HUES6 (cell line): Measurements from ENCODE around the gene AIP.

Experiments
- H3K27ac ChIP-seq: 2 replicates; pipeline ENCODE4 v1.7.0; 2013; ENCODE audit warnings: low read depth, mild to moderate bottlenecking, low read length, inconsistent platforms
- H3K27me3 ChIP-seq: 2 replicates; pipeline ENCODE4 v1.6.1; 2013; ENCODE audit warnings: low read length; ENCODE audit not compliant: control insufficient read depth, insufficient read depth
- H3K36me3 ChIP-seq: 2 replicates; pipeline ENCODE4 v1.6.1; 2013; ENCODE audit warnings: low read length; ENCODE audit not compliant: control insufficient read depth, insufficient read depth
- H3K4me1 ChIP-seq: 2 replicates; pipeline ENCODE4 v1.6.1; 2013; ENCODE audit warnings: low read length; ENCODE audit not compliant: control insufficient read depth, insufficient read depth
- H3K4me3 ChIP-seq: 2 replicates; pipeline ENCODE4 v1.5.1; 2013; ENCODE audit warnings: low read depth, low read length
- H3K9ac ChIP-seq: one replicate; pipeline ENCODE4 v1.6.1; 2013; ENCODE audit warnings: mild to moderate bottlenecking, low read length
- H3K9me3 ChIP-seq: 2 replicates; pipeline ENCODE4 v1.6.1; 2013; ENCODE audit warnings: low read depth, low read length; ENCODE audit not compliant: control insufficient read depth, insufficient read depth

AIP gene

GRCh38 chr11:67439321-67440228, 43.3 kb upstream of the AIP start:
- Histone ChIP-seq H3K27me3 (no peaks in the 10 kb centered on the region), H3K9me3 (no peaks in the 10 kb centered on the region), H3K36me3 (peaks cover 52% of the 10 kb centered on the region), H3K4me1 (peaks cover 25% of the 10 kb centered on the region), H3K4me3 (no peak overlapping the region), H3K27ac (no peak overlapping the region), H3K9ac (no peak overlapping the region)

- peaks cover 44% of the 10 kb centered on the region for H3K36me3 ChIP-seq
- H3K9ac ChIP-seq, result no peak overlapping the region
- no peak overlapping the region for H3K4me3 ChIP-seq
- H3K27ac ChIP-seq, result no peak overlapping the region
- H3K27me3 ChIP-seq, result no peaks in the 10 kb centered on the region
- peaks cover 21% of the 10 kb centered on the region for H3K4me1 ChIP-seq
- H3K9me3 ChIP-seq, result no peaks in the 10 kb centered on the region
These were observed 42.4 kb upstream of the AIP start for GRCh38 chr11:67440229-67441097.

DNA sequence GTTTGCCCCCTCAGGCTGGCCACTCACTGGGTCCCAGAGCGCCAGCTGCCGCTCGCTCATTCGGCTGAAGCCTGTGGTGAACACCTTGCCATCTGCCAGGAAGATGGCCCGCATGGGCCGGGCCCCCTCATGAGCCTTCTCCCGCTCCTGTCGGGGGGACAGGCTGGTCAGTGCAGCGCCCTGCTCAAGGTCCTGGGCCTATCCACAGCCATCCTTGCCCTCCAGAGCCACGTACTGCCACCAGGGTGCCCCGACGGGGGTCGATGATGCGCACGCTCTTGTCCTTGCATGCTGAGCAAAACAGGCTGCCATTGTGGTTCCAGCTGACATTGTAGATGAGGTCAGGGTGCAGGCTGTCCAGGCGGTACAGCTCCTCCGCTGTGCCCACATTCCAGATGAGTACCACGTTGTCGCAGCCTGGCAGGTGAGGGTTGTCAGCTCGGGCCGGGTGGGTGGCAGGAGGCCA, 41.7 kb upstream of the AIP start:
- Histone ChIP-seq H3K27ac (no peak overlapping the region), H3K4me3 (no peak overlapping the region), H3K9me3 (no peaks in the 10 kb centered on the region), H3K9ac (no peak overlapping the region), H3K27me3 (no peaks in the 10 kb centered on the region; the same call in 1 of the 2 replicates), H3K4me1 (peaks cover 15% of the 10 kb centered on the region), H3K36me3 (peaks cover 40% of the 10 kb centered on the region)

- Histone ChIP-seq H3K27me3 (no peaks in the 10 kb centered on the region; the same call in 1 of the 2 replicates), H3K9ac (peak overlapping the region; percentile 95), H3K4me3 (peak overlapping the region; percentile 90; the same call in 1 of the 2 replicates), H3K4me1 (peaks cover 10% of the 10 kb centered on the region), H3K9me3 (no peaks in the 10 kb centered on the region), H3K27ac (no peak overlapping the region), H3K36me3 (peaks cover 40% of the 10 kb centered on the region)
These were observed 41.0 kb upstream of the AIP start for GRCh38 chr11:67441731-67442351.

DNA sequence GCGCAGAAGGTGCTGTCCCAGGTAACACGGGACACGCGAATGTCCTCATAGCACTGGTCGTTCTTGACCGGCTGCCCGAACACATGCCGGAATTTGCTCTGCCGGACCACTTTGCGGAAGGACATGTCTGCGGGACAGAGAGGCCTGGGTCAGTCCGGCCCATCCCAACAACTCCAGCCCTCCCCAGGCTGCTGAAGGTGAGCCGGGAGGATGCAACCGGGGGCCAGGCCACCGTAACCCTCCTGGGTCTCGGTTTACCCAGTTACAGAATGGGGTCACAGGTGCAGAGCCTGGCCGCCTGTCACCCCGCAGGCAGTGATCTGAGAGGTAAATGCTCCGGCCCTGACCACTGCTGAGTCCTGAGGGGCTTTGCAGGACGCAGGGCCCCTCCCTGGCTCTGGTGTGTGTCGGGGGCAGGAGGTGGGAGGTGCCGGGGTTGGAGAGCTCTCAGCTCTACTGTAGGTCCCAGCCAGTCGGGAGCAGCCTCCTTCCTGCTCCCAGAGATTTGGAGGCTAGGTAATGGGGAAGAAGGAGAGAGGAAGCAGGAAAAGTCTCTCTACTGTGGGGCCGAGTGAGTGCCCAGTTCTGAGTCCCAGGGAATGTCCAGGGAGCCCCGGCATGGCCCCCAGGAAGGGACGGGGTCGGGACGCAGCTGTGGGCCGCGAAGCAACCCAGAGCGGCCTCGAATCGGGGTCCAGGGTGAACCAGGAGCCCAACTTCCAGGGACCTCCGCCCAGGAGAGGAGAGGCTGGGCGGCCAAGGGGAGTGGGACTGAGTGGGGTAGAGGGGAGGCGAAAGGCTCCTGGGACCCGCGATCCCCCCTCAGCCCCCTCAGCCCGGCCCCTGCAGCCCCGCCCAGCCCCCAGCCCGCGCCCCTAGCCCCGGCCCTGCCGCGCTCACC, 40.1 kb upstream of the AIP start:
- Histone ChIP-seq H3K4me3 (peak overlapping the region; percentile 90), H3K36me3 (peaks cover 36% of the 10 kb centered on the region), H3K4me1 (peaks cover 2% of the 10 kb centered on the region), H3K9me3 (no peaks in the 10 kb centered on the region), H3K27me3 (no peaks in the 10 kb centered on the region; the same call in 1 of the 2 replicates), H3K9ac (peak overlapping the region; percentile 95), H3K27ac (peak overlapping the region; percentile 73; the same call in 1 of the 2 replicates)

DNA sequence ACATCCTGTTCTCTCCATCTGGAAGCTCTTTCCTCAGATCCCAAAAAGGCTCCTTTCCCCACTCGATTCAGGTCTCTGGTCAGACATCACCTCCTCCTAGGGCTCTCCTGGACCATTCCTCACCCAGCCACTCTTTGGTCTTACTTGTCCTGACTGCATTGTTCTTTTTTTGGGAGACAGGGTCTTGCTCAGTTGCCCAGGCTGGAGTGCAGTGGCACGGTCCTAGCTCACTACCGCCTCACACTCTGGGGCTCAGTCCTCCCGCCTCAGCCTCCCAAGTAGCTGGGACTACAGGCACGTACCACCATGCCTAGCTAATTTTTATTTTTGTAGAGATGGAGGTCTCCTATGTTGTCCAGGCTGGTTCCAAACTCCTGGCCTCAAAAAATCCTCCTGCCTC, 37.3 kb upstream of the AIP start:
- H3K4me3 ChIP-seq, result no peak overlapping the region
- H3K4me1 ChIP-seq, result no peaks in the 10 kb centered on the region
- no peaks in the 10 kb centered on the region; the same call in 1 of the 2 replicates for H3K27me3 ChIP-seq
- H3K36me3 ChIP-seq, result peaks cover 16% of the 10 kb centered on the region
- no peak overlapping the region for H3K9ac ChIP-seq
- no peaks in the 10 kb centered on the region for H3K9me3 ChIP-seq
- no peak overlapping the region for H3K27ac ChIP-seq

DNA sequence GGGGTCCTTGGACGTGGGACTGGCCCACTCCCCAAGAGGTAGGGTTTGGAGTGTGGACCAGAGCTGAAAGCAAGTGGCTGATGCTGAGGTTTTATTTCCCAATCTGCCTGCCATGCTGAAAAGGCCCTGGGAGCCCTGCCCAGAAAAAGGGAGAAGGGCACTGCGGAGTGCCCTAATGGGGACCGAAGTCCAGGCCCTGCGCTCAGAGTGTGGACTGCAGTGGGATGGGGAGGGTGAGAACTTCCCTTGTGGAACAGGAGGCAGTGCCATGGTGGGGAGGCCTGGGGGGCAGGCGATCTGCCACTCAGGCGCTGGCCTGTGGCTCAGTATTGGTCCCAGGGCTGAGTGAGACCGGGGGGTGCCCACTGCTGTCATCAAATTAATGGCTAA, 34.6 kb upstream of the AIP start:
- H3K9me3 ChIP-seq, result no peaks in the 10 kb centered on the region
- no peak overlapping the region for H3K27ac ChIP-seq
- H3K4me1 ChIP-seq, result no peaks in the 10 kb centered on the region
- H3K4me3 ChIP-seq, result no peak overlapping the region
- H3K9ac ChIP-seq, result no peak overlapping the region
- no peaks in the 10 kb centered on the region; the same call in 1 of the 2 replicates for H3K27me3 ChIP-seq
- no peaks in the 10 kb centered on the region for H3K36me3 ChIP-seq

DNA sequence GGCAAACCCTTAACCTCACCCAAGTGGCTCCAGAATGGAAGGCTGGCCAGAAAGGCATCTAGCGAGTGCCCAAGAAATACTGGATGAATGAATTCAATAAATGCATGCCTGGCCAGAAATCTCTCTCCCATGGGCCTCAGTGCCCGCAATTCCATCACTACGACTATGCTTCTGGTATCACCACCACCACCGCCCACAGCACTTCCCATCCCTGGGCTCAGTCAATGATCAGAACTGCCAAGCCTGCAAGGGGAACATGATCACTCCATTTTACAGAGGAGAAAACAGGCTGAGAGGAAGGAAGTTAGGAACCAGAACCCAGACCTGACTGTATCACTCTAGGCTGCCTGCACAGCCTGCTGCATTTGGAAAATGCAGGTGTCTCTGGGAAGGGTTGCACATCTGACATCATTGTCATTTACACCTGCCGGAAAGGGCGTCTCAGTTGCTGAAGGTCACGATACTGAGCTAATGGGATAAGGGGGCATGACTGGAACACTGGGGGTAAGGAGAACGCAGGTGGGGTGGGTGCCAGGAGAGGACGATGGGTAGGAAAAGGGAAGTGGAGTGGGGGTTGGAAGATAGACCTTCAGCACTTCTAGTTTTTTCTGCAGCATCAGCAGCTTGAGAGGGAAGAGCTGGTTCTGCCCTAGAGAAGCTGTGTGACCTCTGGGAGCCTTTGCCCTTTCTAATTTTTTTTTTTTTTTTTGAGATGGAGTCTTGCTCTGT, 33.5 kb upstream of the AIP start:
- Histone ChIP-seq H3K9me3 (no peaks in the 10 kb centered on the region), H3K36me3 (no peaks in the 10 kb centered on the region), H3K4me3 (no peak overlapping the region), H3K9ac (no peak overlapping the region), H3K27ac (no peak overlapping the region), H3K4me1 (no peaks in the 10 kb centered on the region), H3K27me3 (no peaks in the 10 kb centered on the region; the same call in 1 of the 2 replicates)

GRCh38 chr11:67450796-67451657, 31.8 kb upstream of the AIP start:
- H3K9ac ChIP-seq, result no peak overlapping the region
- no peak overlapping the region for H3K4me3 ChIP-seq
- H3K36me3 ChIP-seq, result no peaks in the 10 kb centered on the region
- H3K27ac ChIP-seq, result no peak overlapping the region
- H3K27me3 ChIP-seq, result no peaks in the 10 kb centered on the region; the same call in 1 of the 2 replicates
- no peaks in the 10 kb centered on the region for H3K9me3 ChIP-seq
- no peaks in the 10 kb centered on the region for H3K4me1 ChIP-seq
